NCI-H510A (cell line): ENCODE results near the gene C1orf35.

ENCODE experiments used
- DNase-seq: peaks from one replicate; lab custom pipeline; 2025; lab: John Stamatoyannopoulos, UW

Gene C1orf35

GRCh38 chr1:228094432-228095016, 8.6 kb downstream of the C1orf35 start:
- no peak for DNase-seq

- DNase-seq = no peak
Observed at GRCh38 chr1:228093050-228093906, 9.8 kb downstream of the C1orf35 start.

GRCh38 chr1:228092342-228093049, 10.6 kb downstream of the C1orf35 start:
- no peak for DNase-seq

- no peak for DNase-seq
Observed at GRCh38 chr1:228091084-228091483, 12.0 kb downstream of the C1orf35 start.

- DNase-seq = no peak
Observed at GRCh38 chr1:228090613-228091081, 12.5 kb downstream of the C1orf35 start.

- DNase-seq = no peak
Observed at GRCh38 chr1:228089519-228090380, 13.4 kb downstream of the C1orf35 start.

GRCh38 chr1:228088586-228089498, 14.3 kb downstream of the C1orf35 start:
- DNase-seq = no peak

GRCh38 chr1:228087771-228088251, 15.3 kb downstream of the C1orf35 start:
- no peak for DNase-seq

GRCh38 chr1:228085287-228085951, 17.7 kb downstream of the C1orf35 start:
- DNase-seq = no peak

GRCh38 chr1:228084797-228085196, 18.3 kb downstream of the C1orf35 start:
- no peak for DNase-seq

GRCh38 chr1:228084325-228084724, 18.8 kb downstream of the C1orf35 start:
- no peak for DNase-seq

- DNase-seq = no peak
Observed at GRCh38 chr1:228083871-228084278, 19.2 kb downstream of the C1orf35 start.

GRCh38 chr1:228082918-228083870, 19.9 kb downstream of the C1orf35 start:
- DNase-seq = no peak

- peak; percentile 78 for DNase-seq
Observed at GRCh38 chr1:228082214-228082917, 20.8 kb downstream of the C1orf35 start, which contains the start of gene ARF1. Gene ARF1, plus strand, starts transcription at chr1:228082708. Its CDS starts 14,407 bp downstream, at chr1:228097115.

- no peak for DNase-seq
Observed at GRCh38 chr1:228081578-228082213, 21.4 kb downstream of the C1orf35 start.

- no peak for DNase-seq
Observed at GRCh38 chr1:228081144-228081543, 22.0 kb downstream of the C1orf35 start.

GRCh38 chr1:228079601-228080263, 23.4 kb downstream of the C1orf35 start:
- DNase-seq = no peak
